H9 (cell line): ENCODE data around the gene AGO1. TPM values are rescaled to one million over a fixed set of nuclear protein-coding genes. Genes with fewer than 3 reads are reported as not detected.

Experiments used
- DNase-seq: peaks from one replicate; pipeline ENCODE4 v3.0.0-alpha.2; 2017
- H2AFZ ChIP-seq: one replicate; pipeline ENCODE4 v1.6.1; 2013; ENCODE audit warnings: mild to moderate bottlenecking, low read length, control low read depth, moderate library complexity
- H2AK5ac ChIP-seq: 2 replicates; pipeline ENCODE4 v1.6.1; 2013; ENCODE audit warnings: low read length, control low read depth, mixed read lengths; ENCODE audit not compliant: insufficient read length
- H2BK120ac ChIP-seq: one replicate; pipeline ENCODE4 v1.6.1; 2013; ENCODE audit warnings: low read depth, mild to moderate bottlenecking, low read length, control low read depth, inconsistent platforms; ENCODE audit not compliant: poor library complexity, severe bottlenecking
- H2BK12ac ChIP-seq: 2 replicates; pipeline ENCODE4 v1.6.1; 2013; ENCODE audit warnings: low read length, control low read depth, mixed read lengths, low read depth; ENCODE audit not compliant: insufficient read length
- H2BK15ac ChIP-seq: 2 replicates; pipeline ENCODE4 v1.6.1; 2013; ENCODE audit warnings: low read depth, low read length, control low read depth
- H2BK20ac ChIP-seq: one replicate; pipeline ENCODE4 v1.6.1; 2013; ENCODE audit warnings: low read depth, mild to moderate bottlenecking, low read length, control low read depth, inconsistent platforms; ENCODE audit not compliant: poor library complexity, severe bottlenecking
- H2BK5ac ChIP-seq: 2 replicates; pipeline ENCODE4 v1.6.1; 2013; ENCODE audit warnings: low read length, control low read depth, mixed read lengths; ENCODE audit not compliant: insufficient read length
- H3K14ac ChIP-seq: 2 replicates; pipeline ENCODE4 v1.6.1; 2013; ENCODE audit warnings: low read length, control low read depth; ENCODE audit not compliant: insufficient read depth
- H3K18ac ChIP-seq: 2 replicates; pipeline ENCODE4 v1.6.1; 2013; ENCODE audit warnings: low read depth, mild to moderate bottlenecking, mixed read lengths, low read length, control low read depth; ENCODE audit not compliant: insufficient read length
- H3K23ac ChIP-seq: 2 replicates; pipeline ENCODE4 v1.6.1; 2013; ENCODE audit warnings: low read length, control low read depth, mixed read lengths, low read depth; ENCODE audit not compliant: insufficient read length
- H3K23me2 ChIP-seq: 2 replicates; pipeline ENCODE4 v1.6.1; 2013; ENCODE audit warnings: low read depth, mild to moderate bottlenecking, mixed read lengths, low read length, control low read depth; ENCODE audit not compliant: insufficient read length, poor library complexity, severe bottlenecking
- H3K27ac ChIP-seq: 2 replicates; pipeline ENCODE4 v1.5.1; 2013; ENCODE audit warnings: low read length, control low read depth, mixed read lengths, low read depth; ENCODE audit not compliant: insufficient read length
- H3K27me3 ChIP-seq: 2 replicates; pipeline ENCODE4 v1.6.1; 2013; ENCODE audit warnings: low read length, control low read depth, inconsistent platforms; ENCODE audit not compliant: insufficient read depth
- H3K4ac ChIP-seq: 2 replicates; pipeline ENCODE4 v1.6.1; 2013; ENCODE audit warnings: low read depth, mild to moderate bottlenecking, control low read depth, inconsistent platforms, low read length, moderate library complexity
- H3K4me1 ChIP-seq: 2 replicates; pipeline ENCODE4 v1.6.1; 2013; ENCODE audit warnings: low read length, control low read depth, inconsistent platforms; ENCODE audit not compliant: insufficient read depth
- H3K4me2 ChIP-seq: 2 replicates; pipeline ENCODE4 v1.6.1; 2013; ENCODE audit warnings: low read length, control low read depth, mixed read lengths; ENCODE audit not compliant: insufficient read length, insufficient read depth
- H3K56ac ChIP-seq: 2 replicates; pipeline ENCODE4 v1.6.1; 2013; ENCODE audit warnings: low read depth, mild to moderate bottlenecking, mixed read lengths, low read length, control low read depth; ENCODE audit not compliant: insufficient read length
- H3K79me1 ChIP-seq: 2 replicates; pipeline ENCODE4 v1.6.1; 2013; ENCODE audit warnings: low read depth, mild to moderate bottlenecking, moderate library complexity, low read length, control low read depth, inconsistent platforms; ENCODE audit not compliant: insufficient read depth, poor library complexity, severe bottlenecking
- H3K79me2 ChIP-seq: 2 replicates; pipeline ENCODE4 v1.6.1; 2013; ENCODE audit warnings: low read length, control low read depth, inconsistent platforms; ENCODE audit not compliant: insufficient read depth
- H3K9ac ChIP-seq: 2 replicates; pipeline ENCODE4 v1.6.1; 2013; ENCODE audit warnings: low read length, control low read depth, mixed read lengths; ENCODE audit not compliant: insufficient read length; ENCODE audit errors: extremely low read depth
- H3K9me3 ChIP-seq: one replicate; pipeline ENCODE4 v1.6.1; 2013; ENCODE audit warnings: low read depth, low read length, inconsistent platforms; ENCODE audit not compliant: control insufficient read depth
- H3T11ph ChIP-seq: one replicate; pipeline ENCODE4 v1.6.1; 2013; ENCODE audit warnings: mild to moderate bottlenecking, low read length, control low read depth, inconsistent platforms
- H4K20me1 ChIP-seq: one replicate; pipeline ENCODE4 v1.6.1; 2013; ENCODE audit not compliant: control insufficient read depth, insufficient read length, insufficient read depth
- H4K5ac ChIP-seq: 2 replicates; pipeline ENCODE4 v1.6.1; 2013; ENCODE audit warnings: low read depth, mild to moderate bottlenecking, mixed read lengths, low read length, control low read depth; ENCODE audit not compliant: insufficient read length
- H4K8ac ChIP-seq: replicated peaks from 2 replicates; pipeline ENCODE4 v1.6.1; 2013; ENCODE audit warnings: low read length, control low read depth, mixed read lengths, low read depth; ENCODE audit not compliant: insufficient read length
- H4K91ac ChIP-seq: 2 replicates; pipeline ENCODE4 v1.6.1; 2013; ENCODE audit warnings: low read depth, mild to moderate bottlenecking, moderate library complexity, mixed read lengths, low read length, control low read depth; ENCODE audit not compliant: insufficient read length
- H3K27ac Mint-ChIP-seq, 3 experiments: 2 replicates in 2 of 3; 3 replicates in 1 of 3; pipeline ENCODE4 v1.8.0; 2020 to 2021; ENCODE audit warnings: mixed read lengths in 3 of 3, mild to moderate bottlenecking in 1 of 3, moderate library complexity in 1 of 3
- H3K27me3 Mint-ChIP-seq: 2 replicates; pipeline ENCODE4 v1.8.0; 2021; ENCODE audit warnings: low read depth, mild to moderate bottlenecking, moderate library complexity, mixed read lengths
- H3K36me3 Mint-ChIP-seq, 3 experiments: 2 replicates in 2 of 3; 3 replicates in 1 of 3; pipeline ENCODE4 v1.8.0; 2020 to 2021; ENCODE audit warnings: low read depth in 3 of 3, mixed read lengths in 3 of 3; ENCODE audit not compliant: insufficient read depth in 1 of 3
- H3K4me1 Mint-ChIP-seq, 2 experiments: 2 replicates each; pipeline ENCODE4 v1.8.0; 2020; ENCODE audit warnings: mixed read lengths in 2 of 2
- H3K4me3 Mint-ChIP-seq, 2 experiments: 2 replicates in 1 of 2; 3 replicates in 1 of 2; pipeline ENCODE4 v1.8.0; 2020 to 2021; ENCODE audit warnings: mild to moderate bottlenecking in 2 of 2, mixed read lengths in 2 of 2, moderate library complexity in 1 of 2
- H3K9me3 Mint-ChIP-seq, 2 experiments: 2 replicates in 1 of 2; 3 replicates in 1 of 2; pipeline ENCODE4 v1.8.0; 2020; ENCODE audit warnings: mild to moderate bottlenecking in 2 of 2, mixed read lengths in 2 of 2, moderate library complexity in 1 of 2
- WGBS: extraction: QIAGEN DNeasy Blood & Tissue Kit; methylation state at CpG from one replicate; pipeline ENCODE4 v1.1.7; 2013; ENCODE audit warnings: missing lambda C conversion rate, low lambda C conversion rate, mixed read lengths; ENCODE audit not compliant: insufficient read length; ENCODE audit errors: extremely low coverage; 5-methylcytosine and 5-hydroxymethylcytosine counted together
- total RNA-seq: library from RNA; stranded (reverse); gene quantifications from 2 replicates; pipeline ENCODE4 v1.2.1, GENCODE V29; 2021
- TF ChIP-seq, protein P1 (sequence below): fragments of 200-600 bp; sonication (generic); conservative IDR thresholded peaks from 3 replicates; pipeline ENCODE4 v1.8.0; 2021; ENCODE audit warnings: antibody characterized with exemption, mild to moderate bottlenecking

Gene AGO1
- total RNA-seq, 1 experiment from 2014 or later = 74.2 TPM

- Histone ChIP-seq H3K79me1 (peaks cover 5% of the 10 kb centered on the region), H3T11ph (no peak overlapping the region), H4K8ac (no peak overlapping the region), H2BK15ac (no peak overlapping the region), H3K56ac (no peak overlapping the region), H4K91ac (no peak overlapping the region), H2BK120ac (no peak overlapping the region), H4K5ac (no peak overlapping the region), H2BK20ac (no peak overlapping the region), H3K27me3 (no peaks in the 10 kb centered on the region), H2AK5ac (no peak overlapping the region), H4K20me1 (no peaks in the 10 kb centered on the region), H2BK5ac (no peak overlapping the region), H3K18ac (no peak overlapping the region), H3K23me2 (no peaks in the 10 kb centered on the region), H3K23ac (no peak overlapping the region), H2BK12ac (no peak overlapping the region), H3K9ac (no peak overlapping the region), H3K4me2 (no peak overlapping the region), H3K14ac (no peak overlapping the region), H2AFZ (no peak overlapping the region), H3K4me1 (no peaks in the 10 kb centered on the region), H3K9me3 (no peaks in the 10 kb centered on the region), H3K79me2 (peaks cover 16% of the 10 kb centered on the region; the same call in 1 of the 2 replicates), H3K4ac (no peak overlapping the region), H3K27ac (no peak overlapping the region)
- Mint-ChIP-seq H3K36me3 (peaks cover 0 to 9% (median 0%) of the 10 kb centered on the region in 3 experiments; a peak in 2 of 7 replicates), H3K27me3 (no peaks in the 10 kb centered on the region), H3K9me3 (no peaks in the 10 kb centered on the region), H3K4me3 (no peak overlapping the region), H3K4me1 (peaks cover 4% of the 10 kb centered on the region in 2 experiments), H3K27ac (no peak overlapping the region; a peak in 1 of 7 replicates)
- DNase-seq = no peak
- 100% methylated on average over 2 of the region's 3 CpGs for WGBS
- TF ChIP-seq, protein P1, sequence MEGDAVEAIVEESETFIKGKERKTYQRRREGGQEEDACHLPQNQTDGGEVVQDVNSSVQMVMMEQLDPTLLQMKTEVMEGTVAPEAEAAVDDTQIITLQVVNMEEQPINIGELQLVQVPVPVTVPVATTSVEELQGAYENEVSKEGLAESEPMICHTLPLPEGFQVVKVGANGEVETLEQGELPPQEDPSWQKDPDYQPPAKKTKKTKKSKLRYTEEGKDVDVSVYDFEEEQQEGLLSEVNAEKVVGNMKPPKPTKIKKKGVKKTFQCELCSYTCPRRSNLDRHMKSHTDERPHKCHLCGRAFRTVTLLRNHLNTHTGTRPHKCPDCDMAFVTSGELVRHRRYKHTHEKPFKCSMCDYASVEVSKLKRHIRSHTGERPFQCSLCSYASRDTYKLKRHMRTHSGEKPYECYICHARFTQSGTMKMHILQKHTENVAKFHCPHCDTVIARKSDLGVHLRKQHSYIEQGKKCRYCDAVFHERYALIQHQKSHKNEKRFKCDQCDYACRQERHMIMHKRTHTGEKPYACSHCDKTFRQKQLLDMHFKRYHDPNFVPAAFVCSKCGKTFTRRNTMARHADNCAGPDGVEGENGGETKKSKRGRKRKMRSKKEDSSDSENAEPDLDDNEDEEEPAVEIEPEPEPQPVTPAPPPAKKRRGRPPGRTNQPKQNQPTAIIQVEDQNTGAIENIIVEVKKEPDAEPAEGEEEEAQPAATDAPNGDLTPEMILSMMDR = no peak
These were observed 56.5 kb downstream of the AGO1 start for GRCh38 chr1:35939484-35939883.
